ENCODE results near the gene LDLRAP1. TPM values are rescaled to one million over a fixed set of nuclear protein-coding genes. Genes with fewer than 3 reads are reported as not detected.

The LDLRAP1 gene
- total RNA-seq, 1 donor from 2014 or later: 30.3 TPM

- no peaks in the 10 kb centered on the region for H3K27me3 ChIP-seq (ENCODE audit: low read depth)
- H3K36me3 ChIP-seq: no peaks in the 10 kb centered on the region
- no peak for ATAC-seq
- no peak overlapping the region for H3K4me3 ChIP-seq
- intact Hi-C loops (cut with DNase I): no loop called here
- H3K4me1 ChIP-seq: no peaks in the 10 kb centered on the region
- H3K27ac ChIP-seq: no peak overlapping the region
- DNase-seq: no peak
- TF ChIP-seq CTCF (IDR thresholded peaks at IDR 0.05): no peak
- no peaks in the 10 kb centered on the region for H3K9me3 ChIP-seq
These were observed 21.3 kb upstream of the LDLRAP1 start for GRCh38 chr1:25522031-25522655.

- no peak overlapping the region for H3K27ac ChIP-seq
- ATAC-seq (no peak), DNase-seq (no peak)
- TF ChIP-seq CTCF (IDR thresholded peaks at IDR 0.05): no peak
- H3K4me3 ChIP-seq: no peak overlapping the region
- intact Hi-C loops (cut with DNase I): no loop called here
- H3K4me1 ChIP-seq: no peaks in the 10 kb centered on the region
- no peaks in the 10 kb centered on the region for H3K36me3 ChIP-seq
- H3K27me3 ChIP-seq (ENCODE audit: low read depth): no peaks in the 10 kb centered on the region
- H3K9me3 ChIP-seq: no peaks in the 10 kb centered on the region
These were observed 19.9 kb upstream of the LDLRAP1 start for GRCh38 chr1:25523542-25523941.

DNA sequence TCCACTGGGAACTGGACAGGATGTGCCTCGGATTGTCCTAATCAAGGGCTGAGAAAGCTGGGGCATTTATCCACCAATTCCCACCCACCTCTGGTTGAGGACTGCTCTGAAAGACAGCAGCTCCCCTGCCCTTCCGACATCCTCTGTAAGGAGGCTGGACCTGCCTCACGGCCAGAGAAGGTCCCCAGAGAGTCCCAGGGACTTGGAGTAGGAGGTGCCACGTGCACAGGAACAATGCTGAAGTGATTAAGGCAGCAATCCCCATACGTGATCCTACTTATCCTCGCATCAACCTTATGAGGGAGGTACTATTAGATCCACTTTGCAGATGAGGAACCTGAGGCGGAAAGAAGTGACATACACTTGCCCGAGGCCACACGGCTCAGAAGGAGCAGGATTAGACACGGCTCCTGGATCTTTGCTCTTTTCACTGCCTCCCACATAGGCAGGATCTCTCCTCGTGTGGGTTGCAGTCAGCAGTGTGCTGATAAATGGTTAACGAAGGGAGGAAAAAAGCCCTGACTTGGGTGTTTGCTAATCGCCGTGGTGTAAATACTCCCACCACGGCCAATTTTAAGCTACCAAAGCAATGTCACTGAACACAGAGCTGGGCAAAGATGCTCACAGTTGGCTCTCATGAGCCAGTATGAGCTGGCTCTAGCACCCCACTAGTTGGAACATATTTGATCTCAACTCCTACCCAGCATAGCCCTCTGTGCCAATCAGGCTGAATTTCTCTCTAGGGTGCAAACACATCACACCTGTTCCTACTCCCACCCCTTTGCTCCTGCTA, 18.6 kb upstream of the LDLRAP1 start:
- ATAC-seq (no peak), DNase-seq (no peak)

DNA sequence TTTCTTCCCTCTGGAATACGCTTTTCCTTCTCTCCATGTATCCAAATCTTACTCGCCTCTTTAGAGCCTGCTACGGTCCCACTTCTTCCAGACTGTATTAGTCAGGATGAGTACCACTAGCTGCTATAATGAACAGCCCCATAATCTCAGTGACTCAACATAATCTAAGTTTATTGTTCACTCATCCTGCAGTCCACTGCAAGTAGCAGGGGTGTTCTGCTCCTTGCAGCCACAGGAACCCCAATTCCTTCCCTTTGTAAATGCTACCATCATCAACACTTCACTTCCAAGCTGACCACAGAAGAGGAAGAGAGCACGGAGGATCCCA, 18.1 kb upstream of the LDLRAP1 start:
- no peak overlapping the region for H3K27ac ChIP-seq
- DNase-seq: no peak
- no peaks in the 10 kb centered on the region for H3K9me3 ChIP-seq
- H3K4me1 ChIP-seq: no peaks in the 10 kb centered on the region
- intact Hi-C loops (cut with DNase I): no loop called here
- no peak for ATAC-seq
- H3K27me3 ChIP-seq (ENCODE audit: low read depth): no peaks in the 10 kb centered on the region
- no peak overlapping the region for H3K4me3 ChIP-seq
- no peaks in the 10 kb centered on the region for H3K36me3 ChIP-seq
- no peak for TF ChIP-seq CTCF (IDR thresholded peaks at IDR 0.05)

More for the DNA sequence above, 18.6 kb upstream of the LDLRAP1 start:
- Histone ChIP-seq H3K4me1 (no peaks in the 10 kb centered on the region), H3K27ac (no peak overlapping the region), H3K4me3 (no peak overlapping the region), H3K9me3 (no peaks in the 10 kb centered on the region), H3K27me3 (ENCODE audit: low read depth) (no peaks in the 10 kb centered on the region), H3K36me3 (no peaks in the 10 kb centered on the region)
- intact Hi-C loops (cut with DNase I): no loop called here
- no peak for TF ChIP-seq CTCF (IDR thresholded peaks at IDR 0.05)

GRCh38 chr1:25526753-25527152, 16.7 kb upstream of the LDLRAP1 start:
- ATAC-seq (no peak), DNase-seq (no peak)
- Histone ChIP-seq H3K4me1 (no peaks in the 10 kb centered on the region), H3K27ac (no peak overlapping the region), H3K36me3 (no peaks in the 10 kb centered on the region), H3K27me3 (ENCODE audit: low read depth) (no peaks in the 10 kb centered on the region), H3K9me3 (no peaks in the 10 kb centered on the region), H3K4me3 (no peak overlapping the region)
- intact Hi-C loops (cut with DNase I): no loop called here
- TF ChIP-seq CTCF (IDR thresholded peaks at IDR 0.05): no peak

Measured in lower lobe of right lung (tissue), 2 donors.